WTC11 (cell line): ENCODE measurements around the gene SLC9A4. TPM values are rescaled to one million over a fixed set of nuclear protein-coding genes. Genes with fewer than 3 reads are reported as not detected.

ENCODE experiments used
- ATAC-seq: fragments of 200-7000 bp; cut with Tn5 transposase; 2 replicates; pipeline ENCODE4 v1.10.0; 2021; ENCODE audit warnings: mild to moderate bottlenecking, moderate library complexity
- CTCF ChIA-PET: fragments of 300-600 bp; sonication (Branson Sonifier 250); formaldehyde crosslinking; loops from one replicate; lab custom pipeline; 2021; ENCODE audit warnings: antibody characterized with exemption; lab: Charles Lee
- POLR2A ChIA-PET: fragments of 350-600 bp; sonication (Branson Sonifier 250); formaldehyde crosslinking; loops from one replicate; lab custom pipeline; 2021; ENCODE audit warnings: antibody characterized with exemption; lab: Charles Lee
- DNase-seq: peaks from one replicate; pipeline ENCODE4 v3.0.0; 2021; ENCODE audit warnings: low spot score
- H3K27ac Mint-ChIP-seq: 2 replicates; pipeline ENCODE4 v1.8.0; 2021; ENCODE audit warnings: mixed read lengths
- H3K27me3 Mint-ChIP-seq: 2 replicates; pipeline ENCODE4 v1.8.0; 2021; ENCODE audit warnings: low read depth, mild to moderate bottlenecking, moderate library complexity, mixed read lengths
- H3K36me3 Mint-ChIP-seq: 2 replicates; pipeline ENCODE4 v1.8.0; 2021; ENCODE audit warnings: mixed read lengths
- H3K4me1 Mint-ChIP-seq: 2 replicates; pipeline ENCODE4 v1.8.0; 2022; ENCODE audit warnings: mixed read lengths
- H3K4me3 Mint-ChIP-seq: 2 replicates; pipeline ENCODE4 v1.8.0; 2021; ENCODE audit warnings: mild to moderate bottlenecking, moderate library complexity, mixed read lengths
- H3K9me3 Mint-ChIP-seq: 2 replicates; pipeline ENCODE4 v1.8.0; 2021; ENCODE audit warnings: mixed read lengths
- ATF1 ChIP-seq: sonication (generic); formaldehyde crosslinking; IDR thresholded peaks from 2 replicates; pipeline ENCODE4 v1.8.1; 2023; ENCODE audit warnings: mild to moderate bottlenecking, moderate library complexity, missing genetic modification reagents
- FOXP1 ChIP-seq: sonication (generic); formaldehyde crosslinking; IDR thresholded peaks from 2 replicates; pipeline ENCODE4 v1.8.0; 2022; ENCODE audit warnings: missing genetic modification reagents, mild to moderate bottlenecking, moderate library complexity, borderline replicate concordance
- MXD4 ChIP-seq: fragments of 250-450 bp; sonication (Bioruptor Pico); IDR thresholded peaks from 2 replicates; pipeline ENCODE4 v1.8.0; 2021; ENCODE audit warnings: mild to moderate bottlenecking, moderate library complexity, borderline replicate concordance
- MYBL2 ChIP-seq: sonication (generic); formaldehyde crosslinking; IDR thresholded peaks from 2 replicates; pipeline ENCODE4 v1.8.1; 2023; ENCODE audit warnings: mild to moderate bottlenecking, moderate library complexity, missing genetic modification reagents
- NFE2L1 ChIP-seq: sonication (generic); formaldehyde crosslinking; IDR thresholded peaks from 2 replicates; pipeline ENCODE4 v1.8.1; 2023; ENCODE audit warnings: missing genetic modification reagents
- NR2C2 ChIP-seq: sonication (generic); formaldehyde crosslinking; IDR thresholded peaks from 2 replicates; pipeline ENCODE4 v1.8.0; 2022; ENCODE audit warnings: mild to moderate bottlenecking, missing genetic modification reagents
- SMAD3 ChIP-seq: sonication (generic); formaldehyde crosslinking; IDR thresholded peaks from 2 replicates; pipeline ENCODE4 v1.8.0; 2022; ENCODE audit warnings: missing genetic modification reagents, mild to moderate bottlenecking, borderline replicate concordance
- SOX15 ChIP-seq: fragments of 250-450 bp; sonication (Bioruptor Pico); IDR thresholded peaks from 2 replicates; pipeline ENCODE4 v1.9.0; 2021; ENCODE audit warnings: mild to moderate bottlenecking
- TEAD4 ChIP-seq: sonication (generic); formaldehyde crosslinking; IDR thresholded peaks from 2 replicates; pipeline ENCODE4 v1.8.0; 2022; ENCODE audit warnings: mild to moderate bottlenecking, missing genetic modification reagents
- ZBTB21 ChIP-seq: sonication (generic); formaldehyde crosslinking; IDR thresholded peaks from 2 replicates; pipeline ENCODE4 v1.8.1; 2023; ENCODE audit warnings: mild to moderate bottlenecking, missing genetic modification reagents, borderline replicate concordance
- total RNA-seq: library from RNA; stranded (reverse); gene quantifications from 3 replicates; pipeline ENCODE4 v1.2.3, GENCODE V29; 2021
- TF ChIP-seq, protein P1 (sequence below): sonication (generic); formaldehyde crosslinking; conservative IDR thresholded peaks from 2 replicates; pipeline ENCODE4 v1.8.1; 2022; ENCODE audit warnings: mild to moderate bottlenecking, missing genetic modification reagents
- TF ChIP-seq, protein P2 (sequence below): fragments of 250-450 bp; sonication (Bioruptor Pico); conservative IDR thresholded peaks from 2 replicates; pipeline ENCODE4 v1.9.0; 2021; ENCODE audit warnings: mild to moderate bottlenecking
- TF ChIP-seq, protein P3 (sequence below): sonication (generic); formaldehyde crosslinking; IDR thresholded peaks from 2 replicates; pipeline ENCODE4 v1.8.0; 2023; ENCODE audit warnings: missing genetic modification reagents, mild to moderate bottlenecking, borderline replicate concordance
- TF ChIP-seq, protein P4 (sequence below): sonication (generic); formaldehyde crosslinking; IDR thresholded peaks from 2 replicates; pipeline ENCODE4 v1.8.0; 2022; ENCODE audit warnings: mild to moderate bottlenecking, missing genetic modification reagents
- TF ChIP-seq, protein P5 (sequence below): fragments of 250-450 bp; sonication (Bioruptor Pico); IDR thresholded peaks from 2 replicates; pipeline ENCODE4 v2.1.2; 2022; ENCODE audit warnings: mild to moderate bottlenecking, moderate library complexity
- TF ChIP-seq, protein P6 (sequence below): fragments of 250-450 bp; sonication (Bioruptor Pico); IDR thresholded peaks from 2 replicates; pipeline ENCODE4 v1.9.0; 2021; ENCODE audit warnings: mild to moderate bottlenecking
- TF ChIP-seq, protein P7 (sequence below): sonication (generic); formaldehyde crosslinking; IDR thresholded peaks from 2 replicates; pipeline ENCODE4 v1.8.0; 2022; ENCODE audit warnings: mild to moderate bottlenecking, missing genetic modification reagents

SLC9A4 gene
- total RNA-seq, 1 experiment from 2014 or later: 0.11 TPM

DNA sequence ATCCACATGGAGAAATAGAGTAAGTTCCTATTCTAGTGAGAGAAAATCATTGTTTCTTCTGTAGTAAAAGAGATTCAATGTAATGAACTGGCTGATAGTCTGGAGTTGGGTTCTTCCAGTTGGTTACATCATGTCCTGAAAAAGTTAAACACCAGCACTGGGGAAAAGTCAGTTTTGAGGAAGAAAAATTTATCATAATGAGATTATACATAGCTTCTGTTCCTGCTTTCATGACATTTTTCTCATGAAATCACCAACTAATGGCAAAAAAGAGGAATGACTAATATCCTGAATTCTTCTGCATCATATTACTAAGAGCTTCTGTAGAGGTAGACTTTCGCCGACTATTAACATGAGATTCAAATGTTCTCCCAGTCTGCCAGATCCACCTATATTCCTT lies 77.1 kb downstream of the SLC9A4 start:
- ChIA-PET CTCF (no interaction called here), POLR2A (no interaction called here)
- no peak for ATAC-seq
- no peak for TF ChIP-seq MYBL2 (CRISPR knock-in tag)
- no peak for TF ChIP-seq TEAD4 (CRISPR knock-in tag)
- TF ChIP-seq MXD4 (CRISPR knock-in tag): no peak
- no peak for TF ChIP-seq NR2C2 (CRISPR knock-in tag)
- TF ChIP-seq, all 79 proteins: peak for 0
- peaks cover 3% of the 10 kb centered on the region; the same call in 1 of the 2 replicates for H3K27me3 Mint-ChIP-seq
- no peaks in the 10 kb centered on the region for H3K4me1 Mint-ChIP-seq
- no peak overlapping the region for H3K4me3 Mint-ChIP-seq
- DNase-seq: no peak
- H3K9me3 Mint-ChIP-seq: peaks cover 48% of the 10 kb centered on the region
- no peak overlapping the region for H3K27ac Mint-ChIP-seq
- peaks cover 6% of the 10 kb centered on the region; the same call in 1 of the 2 replicates for H3K36me3 Mint-ChIP-seq

DNA sequence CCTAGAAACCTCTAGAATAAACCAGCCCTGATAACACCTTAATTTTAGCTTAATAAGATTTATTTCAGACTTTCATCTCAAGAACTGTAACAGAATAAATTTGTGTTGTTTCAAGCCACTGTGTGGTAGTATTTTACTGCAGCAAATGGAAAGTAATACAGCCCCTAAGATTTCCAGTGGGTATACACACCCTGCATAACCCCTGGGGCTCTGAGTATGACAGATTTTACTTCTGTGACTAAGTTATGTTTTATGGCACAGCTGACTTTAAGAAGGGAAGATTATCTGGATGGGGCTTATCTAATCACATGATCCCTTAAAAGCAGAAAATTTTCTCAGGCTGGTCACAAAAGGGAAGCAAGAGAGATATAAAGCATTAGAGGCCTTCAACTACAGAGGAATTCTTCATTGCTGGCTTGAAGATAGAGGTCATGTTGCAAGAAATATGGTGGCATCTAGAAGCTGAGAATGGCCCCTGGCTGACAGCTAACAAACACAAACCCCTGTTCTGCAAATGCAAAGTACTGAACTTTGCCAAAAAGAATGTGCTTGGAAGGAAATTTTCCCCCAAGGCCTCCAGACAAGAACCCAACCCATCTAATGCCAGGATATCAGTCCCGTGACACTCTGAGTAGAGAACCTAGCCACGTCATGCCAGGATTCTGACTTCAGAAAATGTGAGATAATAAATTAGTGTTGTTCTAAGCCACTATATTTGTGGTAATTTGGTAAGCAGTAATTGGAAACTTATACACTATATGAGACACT lies 78.5 kb downstream of the SLC9A4 start:
- TF ChIP-seq, protein P1, sequence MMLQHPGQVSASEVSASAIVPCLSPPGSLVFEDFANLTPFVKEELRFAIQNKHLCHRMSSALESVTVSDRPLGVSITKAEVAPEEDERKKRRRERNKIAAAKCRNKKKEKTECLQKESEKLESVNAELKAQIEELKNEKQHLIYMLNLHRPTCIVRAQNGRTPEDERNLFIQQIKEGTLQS (CRISPR knock-in tag): no peak
- TF ChIP-seq, protein P2, sequence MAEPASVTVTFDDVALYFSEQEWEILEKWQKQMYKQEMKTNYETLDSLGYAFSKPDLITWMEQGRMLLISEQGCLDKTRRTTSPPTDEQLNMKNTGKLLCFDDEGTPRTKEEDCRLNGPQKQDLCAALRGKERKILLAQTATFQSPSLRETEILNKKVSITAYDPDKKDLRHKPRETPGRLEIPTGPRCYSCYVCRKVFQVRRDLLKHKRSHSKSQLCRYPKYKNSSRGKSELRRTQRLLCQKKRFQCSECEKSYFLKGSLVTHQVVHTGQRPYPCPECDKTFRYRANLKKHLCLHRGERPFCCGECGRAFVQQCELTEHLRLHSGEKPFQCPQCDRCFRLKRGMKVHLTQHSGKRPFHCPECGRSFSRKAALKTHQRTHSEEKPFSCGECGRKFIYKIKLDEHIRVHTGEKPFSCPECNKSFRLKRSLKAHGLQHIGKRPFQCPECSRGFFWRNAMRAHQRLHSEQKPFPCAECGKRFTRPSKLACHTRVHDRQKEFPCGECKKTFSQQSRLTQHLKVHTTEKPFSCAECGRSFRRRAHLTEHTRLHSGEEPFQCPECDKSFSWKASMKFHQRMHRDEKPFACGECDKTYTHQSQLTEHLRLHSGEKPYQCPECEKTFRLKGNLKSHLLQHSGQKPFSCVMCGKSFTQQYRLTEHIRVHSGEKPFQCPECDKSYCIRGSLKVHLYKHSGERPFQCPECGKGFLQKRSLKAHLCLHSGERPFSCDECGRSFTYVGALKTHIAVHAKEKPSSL (CRISPR knock-in tag): no peak
- TF ChIP-seq, protein P3, sequence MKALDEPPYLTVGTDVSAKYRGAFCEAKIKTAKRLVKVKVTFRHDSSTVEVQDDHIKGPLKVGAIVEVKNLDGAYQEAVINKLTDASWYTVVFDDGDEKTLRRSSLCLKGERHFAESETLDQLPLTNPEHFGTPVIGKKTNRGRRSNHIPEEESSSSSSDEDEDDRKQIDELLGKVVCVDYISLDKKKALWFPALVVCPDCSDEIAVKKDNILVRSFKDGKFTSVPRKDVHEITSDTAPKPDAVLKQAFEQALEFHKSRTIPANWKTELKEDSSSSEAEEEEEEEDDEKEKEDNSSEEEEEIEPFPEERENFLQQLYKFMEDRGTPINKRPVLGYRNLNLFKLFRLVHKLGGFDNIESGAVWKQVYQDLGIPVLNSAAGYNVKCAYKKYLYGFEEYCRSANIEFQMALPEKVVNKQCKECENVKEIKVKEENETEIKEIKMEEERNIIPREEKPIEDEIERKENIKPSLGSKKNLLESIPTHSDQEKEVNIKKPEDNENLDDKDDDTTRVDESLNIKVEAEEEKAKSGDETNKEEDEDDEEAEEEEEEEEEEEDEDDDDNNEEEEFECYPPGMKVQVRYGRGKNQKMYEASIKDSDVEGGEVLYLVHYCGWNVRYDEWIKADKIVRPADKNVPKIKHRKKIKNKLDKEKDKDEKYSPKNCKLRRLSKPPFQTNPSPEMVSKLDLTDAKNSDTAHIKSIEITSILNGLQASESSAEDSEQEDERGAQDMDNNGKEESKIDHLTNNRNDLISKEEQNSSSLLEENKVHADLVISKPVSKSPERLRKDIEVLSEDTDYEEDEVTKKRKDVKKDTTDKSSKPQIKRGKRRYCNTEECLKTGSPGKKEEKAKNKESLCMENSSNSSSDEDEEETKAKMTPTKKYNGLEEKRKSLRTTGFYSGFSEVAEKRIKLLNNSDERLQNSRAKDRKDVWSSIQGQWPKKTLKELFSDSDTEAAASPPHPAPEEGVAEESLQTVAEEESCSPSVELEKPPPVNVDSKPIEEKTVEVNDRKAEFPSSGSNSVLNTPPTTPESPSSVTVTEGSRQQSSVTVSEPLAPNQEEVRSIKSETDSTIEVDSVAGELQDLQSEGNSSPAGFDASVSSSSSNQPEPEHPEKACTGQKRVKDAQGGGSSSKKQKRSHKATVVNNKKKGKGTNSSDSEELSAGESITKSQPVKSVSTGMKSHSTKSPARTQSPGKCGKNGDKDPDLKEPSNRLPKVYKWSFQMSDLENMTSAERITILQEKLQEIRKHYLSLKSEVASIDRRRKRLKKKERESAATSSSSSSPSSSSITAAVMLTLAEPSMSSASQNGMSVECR (CRISPR knock-in tag): no peak
- TF ChIP-seq, protein P4, sequence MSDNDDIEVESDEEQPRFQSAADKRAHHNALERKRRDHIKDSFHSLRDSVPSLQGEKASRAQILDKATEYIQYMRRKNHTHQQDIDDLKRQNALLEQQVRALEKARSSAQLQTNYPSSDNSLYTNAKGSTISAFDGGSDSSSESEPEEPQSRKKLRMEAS: no peak
- TF ChIP-seq SMAD3 (CRISPR knock-in tag) (no peak), NR2C2 (CRISPR knock-in tag) (no peak), SOX15 (CRISPR knock-in tag) (no peak)
- TF ChIP-seq, protein P5, sequence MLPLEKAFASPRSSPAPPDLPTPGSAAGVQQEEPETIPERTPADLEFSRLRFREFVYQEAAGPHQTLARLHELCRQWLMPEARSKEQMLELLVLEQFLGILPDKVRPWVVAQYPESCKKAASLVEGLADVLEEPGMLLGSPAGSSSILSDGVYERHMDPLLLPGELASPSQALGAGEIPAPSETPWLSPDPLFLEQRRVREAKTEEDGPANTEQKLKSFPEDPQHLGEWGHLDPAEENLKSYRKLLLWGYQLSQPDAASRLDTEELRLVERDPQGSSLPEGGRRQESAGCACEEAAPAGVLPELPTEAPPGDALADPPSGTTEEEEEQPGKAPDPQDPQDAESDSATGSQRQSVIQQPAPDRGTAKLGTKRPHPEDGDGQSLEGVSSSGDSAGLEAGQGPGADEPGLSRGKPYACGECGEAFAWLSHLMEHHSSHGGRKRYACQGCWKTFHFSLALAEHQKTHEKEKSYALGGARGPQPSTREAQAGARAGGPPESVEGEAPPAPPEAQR (CRISPR knock-in tag): no peak
- peaks cover 40% of the 10 kb centered on the region for H3K9me3 Mint-ChIP-seq
- peaks cover 3% of the 10 kb centered on the region; the same call in 1 of the 2 replicates for H3K27me3 Mint-ChIP-seq
- H3K4me1 Mint-ChIP-seq: no peaks in the 10 kb centered on the region
- ChIA-PET POLR2A (no interaction called here), CTCF (no interaction called here)
- DNase-seq (no peak), ATAC-seq (no peak)
- H3K4me3 Mint-ChIP-seq: no peak overlapping the region
- H3K27ac Mint-ChIP-seq: no peak overlapping the region
- peaks cover 6% of the 10 kb centered on the region; the same call in 1 of the 2 replicates for H3K36me3 Mint-ChIP-seq

DNA sequence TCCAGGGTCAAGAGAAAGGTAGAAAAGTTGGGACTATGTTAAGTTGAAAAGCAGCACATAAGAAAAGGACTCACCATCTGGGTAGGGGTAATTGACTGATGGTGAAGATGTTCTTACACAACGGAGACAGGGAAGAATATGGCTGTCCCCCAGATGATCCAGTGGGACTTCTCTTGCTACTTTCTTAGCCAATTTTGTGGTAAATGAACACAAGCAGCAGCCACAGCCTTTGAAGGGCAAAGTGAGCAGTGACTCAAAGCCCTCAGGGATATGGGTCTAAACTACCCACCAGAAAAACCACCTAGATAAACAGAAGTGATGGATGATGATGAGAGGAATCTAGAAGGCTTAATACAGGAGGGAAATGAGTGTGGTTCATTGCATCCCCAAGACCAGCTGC lies 80.6 kb downstream of the SLC9A4 start:
- DNase-seq (no peak), ATAC-seq (no peak)
- H3K9me3 Mint-ChIP-seq: peaks cover 26% of the 10 kb centered on the region
- peaks cover 3% of the 10 kb centered on the region; the same call in 1 of the 2 replicates for H3K27me3 Mint-ChIP-seq
- H3K27ac Mint-ChIP-seq: no peak overlapping the region
- H3K36me3 Mint-ChIP-seq: peaks cover 4% of the 10 kb centered on the region; the same call in 1 of the 2 replicates
- ChIA-PET POLR2A (no interaction called here), CTCF (no interaction called here)
- no peak overlapping the region for H3K4me3 Mint-ChIP-seq
- H3K4me1 Mint-ChIP-seq: no peaks in the 10 kb centered on the region
- TF ChIP-seq NFE2L1 (CRISPR knock-in tag) (no peak), ATF1 (CRISPR knock-in tag) (no peak), FOXP1 (CRISPR knock-in tag) (no peak), ZBTB21 (CRISPR knock-in tag) (no peak)
- TF ChIP-seq, protein P6, sequence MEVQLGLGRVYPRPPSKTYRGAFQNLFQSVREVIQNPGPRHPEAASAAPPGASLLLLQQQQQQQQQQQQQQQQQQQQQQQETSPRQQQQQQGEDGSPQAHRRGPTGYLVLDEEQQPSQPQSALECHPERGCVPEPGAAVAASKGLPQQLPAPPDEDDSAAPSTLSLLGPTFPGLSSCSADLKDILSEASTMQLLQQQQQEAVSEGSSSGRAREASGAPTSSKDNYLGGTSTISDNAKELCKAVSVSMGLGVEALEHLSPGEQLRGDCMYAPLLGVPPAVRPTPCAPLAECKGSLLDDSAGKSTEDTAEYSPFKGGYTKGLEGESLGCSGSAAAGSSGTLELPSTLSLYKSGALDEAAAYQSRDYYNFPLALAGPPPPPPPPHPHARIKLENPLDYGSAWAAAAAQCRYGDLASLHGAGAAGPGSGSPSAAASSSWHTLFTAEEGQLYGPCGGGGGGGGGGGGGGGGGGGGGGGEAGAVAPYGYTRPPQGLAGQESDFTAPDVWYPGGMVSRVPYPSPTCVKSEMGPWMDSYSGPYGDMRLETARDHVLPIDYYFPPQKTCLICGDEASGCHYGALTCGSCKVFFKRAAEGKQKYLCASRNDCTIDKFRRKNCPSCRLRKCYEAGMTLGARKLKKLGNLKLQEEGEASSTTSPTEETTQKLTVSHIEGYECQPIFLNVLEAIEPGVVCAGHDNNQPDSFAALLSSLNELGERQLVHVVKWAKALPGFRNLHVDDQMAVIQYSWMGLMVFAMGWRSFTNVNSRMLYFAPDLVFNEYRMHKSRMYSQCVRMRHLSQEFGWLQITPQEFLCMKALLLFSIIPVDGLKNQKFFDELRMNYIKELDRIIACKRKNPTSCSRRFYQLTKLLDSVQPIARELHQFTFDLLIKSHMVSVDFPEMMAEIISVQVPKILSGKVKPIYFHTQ (CRISPR knock-in tag): no peak
- TF ChIP-seq, protein P7, sequence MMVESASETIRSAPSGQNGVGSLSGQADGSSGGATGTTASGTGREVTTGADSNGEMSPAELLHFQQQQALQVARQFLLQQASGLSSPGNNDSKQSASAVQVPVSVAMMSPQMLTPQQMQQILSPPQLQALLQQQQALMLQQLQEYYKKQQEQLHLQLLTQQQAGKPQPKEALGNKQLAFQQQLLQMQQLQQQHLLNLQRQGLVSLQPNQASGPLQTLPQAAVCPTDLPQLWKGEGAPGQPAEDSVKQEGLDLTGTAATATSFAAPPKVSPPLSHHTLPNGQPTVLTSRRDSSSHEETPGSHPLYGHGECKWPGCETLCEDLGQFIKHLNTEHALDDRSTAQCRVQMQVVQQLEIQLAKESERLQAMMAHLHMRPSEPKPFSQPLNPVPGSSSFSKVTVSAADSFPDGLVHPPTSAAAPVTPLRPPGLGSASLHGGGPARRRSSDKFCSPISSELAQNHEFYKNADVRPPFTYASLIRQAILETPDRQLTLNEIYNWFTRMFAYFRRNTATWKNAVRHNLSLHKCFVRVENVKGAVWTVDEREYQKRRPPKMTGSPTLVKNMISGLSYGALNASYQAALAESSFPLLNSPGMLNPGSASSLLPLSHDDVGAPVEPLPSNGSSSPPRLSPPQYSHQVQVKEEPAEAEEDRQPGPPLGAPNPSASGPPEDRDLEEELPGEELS (CRISPR knock-in tag): no peak
